Measurements from ENCODE around the gene TRIM5. TPM values are rescaled to one million over a fixed set of nuclear protein-coding genes. Genes with fewer than 3 reads are reported as not detected.

The TRIM5 gene
- polyA plus RNA-seq, result 0.56 and 4.4 TPM in 2 replicates

DNA sequence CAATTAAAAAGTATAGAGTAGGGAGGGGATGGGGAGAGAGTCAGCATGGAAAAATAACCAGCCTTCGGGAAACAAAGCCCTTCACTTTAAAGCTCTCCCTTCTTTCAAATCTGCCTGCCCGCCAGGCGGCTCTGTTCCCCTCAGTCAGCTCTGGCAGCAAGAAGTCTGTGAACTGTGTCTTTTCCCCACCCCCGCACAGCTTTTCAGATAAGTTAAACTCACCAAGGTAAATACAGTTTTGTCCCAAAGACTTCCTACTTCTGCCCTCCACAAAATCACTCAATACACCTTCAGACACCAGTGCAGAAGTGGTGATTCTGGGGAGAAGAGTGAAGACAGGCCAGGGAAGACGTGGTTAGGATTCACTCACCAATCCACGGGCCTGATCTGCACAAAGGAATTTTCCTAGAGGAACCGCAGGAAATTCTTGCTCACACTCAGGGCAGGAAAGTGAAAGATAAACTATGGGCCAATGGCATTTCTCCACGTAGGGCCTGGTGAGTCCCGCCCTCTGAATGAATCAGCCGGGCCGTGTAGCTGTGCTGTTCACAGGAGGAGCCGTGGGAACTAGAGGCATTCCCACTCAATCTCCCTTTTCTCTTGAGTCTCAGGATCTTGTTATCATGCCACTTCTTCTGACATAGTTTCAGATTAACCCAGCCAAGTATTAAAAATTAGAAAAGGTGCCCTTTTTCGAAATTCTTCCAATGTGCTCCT lies at the start of gene TRIM5:
Gene TRIM5 (minus strand): TSS at position 429 of the 717 bp plus-strand sequence. CDS start 4,897 bp downstream, outside the sequence.

GRCh38 chr11:5689551-5689983 lies 4.7 kb upstream of the TRIM5 start, which contains the start of gene TRIM22:
TRIM22 (plus strand) TSS chr11:5689790; CDS start chr11:5696233, 6,443 bp downstream.

GRCh38 chr11:5624489-5625279 lies 60.2 kb downstream of the TRIM5 start, which contains the start of gene TRIM34:
TRIM34 (plus strand) TSS chr11:5625001; CDS start chr11:5632332, 7,331 bp downstream.

Other genes with a start within 250 kb of the TRIM5 start
- gene OR51I1, start 243.6 kb downstream of the TRIM5 start, polyA plus RNA-seq, result not detected in 2 replicates
- gene OR51I2, start 235.8 kb downstream of the TRIM5 start, polyA plus RNA-seq, result not detected in 2 replicates
- not detected in 2 replicates for gene OR52D1, start 196.4 kb downstream of the TRIM5 start, polyA plus RNA-seq
- gene UBQLN3, start 175.1 kb downstream of the TRIM5 start, polyA plus RNA-seq, result not detected in 2 replicates
- gene UBQLNL, start 168.4 kb downstream of the TRIM5 start, polyA plus RNA-seq, result not detected in 2 replicates
- gene OR52H1, start 136.5 kb downstream of the TRIM5 start, polyA plus RNA-seq, result not detected in 2 replicates
- not detected in 2 replicates for gene OR52B6, start 104.2 kb downstream of the TRIM5 start, polyA plus RNA-seq
- 0.38 TPM in 1 of 2 replicates, not detected in the other for gene TRIM6, start 88.4 kb downstream of the TRIM5 start, polyA plus RNA-seq
- gene TRIM34, start 60.1 kb downstream of the TRIM5 start, polyA plus RNA-seq, result not detected in 2 replicates
- 1.2 TPM in 1 of 2 replicates, not detected in the other for gene TRIM22, start 4.7 kb upstream of the TRIM5 start, polyA plus RNA-seq
- gene OR56B1, start 51.4 kb upstream of the TRIM5 start, polyA plus RNA-seq, result not detected in 2 replicates
- gene OR52N4, start 69.2 kb upstream of the TRIM5 start, polyA plus RNA-seq, result not detected in 2 replicates
- gene OR52N5, start 98.3 kb upstream of the TRIM5 start, polyA plus RNA-seq, result not detected in 2 replicates
- gene OR52N1, start 106.2 kb upstream of the TRIM5 start, polyA plus RNA-seq, result not detected in 2 replicates
- not detected in 2 replicates for gene OR52N2, start 123.8 kb upstream of the TRIM5 start, polyA plus RNA-seq
- not detected in 2 replicates for gene OR52E6, start 156.8 kb upstream of the TRIM5 start, polyA plus RNA-seq
- gene OR52E8, start 172.6 kb upstream of the TRIM5 start, polyA plus RNA-seq, result not detected in 2 replicates
- not detected in 2 replicates for gene OR52E4, start 195.6 kb upstream of the TRIM5 start, polyA plus RNA-seq
- gene OR52E5, start 208.1 kb upstream of the TRIM5 start, polyA plus RNA-seq, result not detected in 2 replicates

Measured in Purkinje cell (primary cell).